HUES6 (cell line): Measurements from ENCODE around the gene MSX2.

Experiments used
- H3K27ac ChIP-seq: 2 replicates; pipeline ENCODE4 v1.7.0; 2013; ENCODE audit warnings: low read depth, mild to moderate bottlenecking, low read length, inconsistent platforms
- H3K27me3 ChIP-seq: 2 replicates; pipeline ENCODE4 v1.6.1; 2013; ENCODE audit warnings: low read length; ENCODE audit not compliant: control insufficient read depth, insufficient read depth
- H3K36me3 ChIP-seq: 2 replicates; pipeline ENCODE4 v1.6.1; 2013; ENCODE audit warnings: low read length; ENCODE audit not compliant: control insufficient read depth, insufficient read depth
- H3K4me1 ChIP-seq: 2 replicates; pipeline ENCODE4 v1.6.1; 2013; ENCODE audit warnings: low read length; ENCODE audit not compliant: control insufficient read depth, insufficient read depth
- H3K4me3 ChIP-seq: 2 replicates; pipeline ENCODE4 v1.5.1; 2013; ENCODE audit warnings: low read depth, low read length
- H3K9ac ChIP-seq: one replicate; pipeline ENCODE4 v1.6.1; 2013; ENCODE audit warnings: mild to moderate bottlenecking, low read length
- H3K9me3 ChIP-seq: 2 replicates; pipeline ENCODE4 v1.6.1; 2013; ENCODE audit warnings: low read depth, low read length; ENCODE audit not compliant: control insufficient read depth, insufficient read depth

The MSX2 gene

DNA sequence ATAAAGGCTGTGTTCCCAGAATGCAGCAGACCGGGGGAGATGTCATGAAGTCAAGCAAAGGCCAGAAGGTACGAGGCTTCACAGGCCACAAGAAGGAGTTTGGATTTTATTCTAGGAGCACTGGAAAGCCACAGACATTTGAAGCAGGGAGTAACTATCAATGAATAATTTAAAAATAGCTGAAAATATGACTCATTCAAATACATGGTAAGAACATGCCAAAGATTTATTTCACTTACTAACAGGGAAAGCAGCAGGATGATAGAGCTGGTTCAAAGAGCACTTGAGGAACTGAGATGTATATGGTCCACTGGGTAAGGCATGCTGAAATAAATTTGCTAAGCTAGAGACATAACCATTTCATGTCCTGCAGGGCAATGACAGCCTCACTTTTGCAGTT lies 53.2 kb downstream of the MSX2 start:
- H3K4me3 ChIP-seq = no peak overlapping the region
- H3K27me3 ChIP-seq = no peaks in the 10 kb centered on the region
- no peaks in the 10 kb centered on the region for H3K36me3 ChIP-seq
- H3K27ac ChIP-seq = no peak overlapping the region
- H3K4me1 ChIP-seq = no peaks in the 10 kb centered on the region
- H3K9ac ChIP-seq = no peak overlapping the region
- H3K9me3 ChIP-seq = no peaks in the 10 kb centered on the region
